GM23248 (cell line): ENCODE measurements around the gene TRIM69.

Experiments used
- EZH2 ChIP-seq: fragments of 200-600 bp; sonication (generic); IDR thresholded peaks from 2 replicates; pipeline ENCODE4 v1.6.1; 2018; ENCODE audit warnings: antibody characterized with exemption, mild to moderate bottlenecking; ENCODE audit not compliant: insufficient read depth, poor library complexity, severe bottlenecking
- EZH2phosphoT487 ChIP-seq: fragments of 200-600 bp; sonication (generic); IDR thresholded peaks from 2 replicates; pipeline ENCODE4 v1.6.1; 2018; ENCODE audit warnings: antibody characterized with exemption, moderate library complexity, mild to moderate bottlenecking, low read depth; ENCODE audit not compliant: insufficient read depth

DNA sequence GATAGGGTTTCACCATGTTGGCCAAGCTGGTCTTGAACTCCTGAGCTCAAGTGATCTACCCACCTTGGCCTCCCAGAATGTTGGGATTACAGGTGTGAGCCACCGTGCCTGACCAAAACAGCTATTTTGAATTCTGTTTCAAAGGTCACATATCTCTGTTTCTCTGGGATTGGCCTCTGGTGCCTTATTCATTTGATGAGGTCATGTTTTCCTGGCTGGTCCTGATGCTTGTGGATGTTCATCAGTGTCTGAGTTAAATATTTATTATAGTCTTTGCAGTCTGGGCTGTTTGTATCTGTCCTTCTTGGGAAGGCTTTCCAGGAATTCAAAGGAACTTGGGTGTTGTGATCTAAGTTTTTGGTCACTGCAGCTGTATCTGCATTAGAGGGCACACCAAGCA lies 30.3 kb upstream of the TRIM69 start:
- TF ChIP-seq EZH2phosphoT487 (no peak), EZH2 (no peak)
